Measurements from ENCODE around the gene PLEKHM2. TPM values are rescaled to one million over a fixed set of nuclear protein-coding genes. Genes with fewer than 3 reads are reported as not detected.

Gene PLEKHM2
- total RNA-seq, 2 experiments from 2014 or later, result 27.5 to 45.7 TPM

GRCh38 chr1:15739259-15739658 is 55.1 kb downstream of the PLEKHM2 start:
- Histone ChIP-seq H3K36me3 (ENCODE audit: insufficient read depth, low read length) (no peaks in the 10 kb centered on the region), H3K4me3 (ENCODE audit: low read depth, low read length, poor library complexity, severe bottlenecking) (no peak overlapping the region), H3K9me2 (ENCODE audit: insufficient read depth, low read length) (no peaks in the 10 kb centered on the region), H3K27ac (ENCODE audit: low read depth, low read length, poor library complexity, severe bottlenecking) (no peak overlapping the region), H3K9me3 (ENCODE audit: low read length) (no peaks in the 10 kb centered on the region), H3K79me2 (ENCODE audit: insufficient read depth, low read depth, low read length) (no peaks in the 10 kb centered on the region), H3K4me2 (ENCODE audit: low read length) (no peak overlapping the region), H4K20me1 (ENCODE audit: insufficient read depth, low read length) (no peaks in the 10 kb centered on the region), H2AFZ (ENCODE audit: low read length) (no peak overlapping the region), H3K4me1 (ENCODE audit: insufficient read depth, low read length, poor library complexity, severe bottlenecking) (no peaks in the 10 kb centered on the region)
- no peak for DNase-seq (ENCODE audit: low spot score)
- ChIA-PET POLR2A (interaction anchor here (0.6 kb wide), 1 partner anchor 186 kb away, joined by 3 read pairs; no protein-coding TSS in a partner anchor), CTCF (ENCODE audit: unreplicated experiment) (interaction anchor here (0.5 kb wide), 1 partner anchor 571 kb away, joined by 3 read pairs; no protein-coding TSS in a partner anchor)
- no peak for TF ChIP-seq EZH2phosphoT487 (IDR thresholded peaks at IDR 0.05; ENCODE audit: borderline replicate concordance, low read depth, low read length)
- TF ChIP-seq, protein P1, sequence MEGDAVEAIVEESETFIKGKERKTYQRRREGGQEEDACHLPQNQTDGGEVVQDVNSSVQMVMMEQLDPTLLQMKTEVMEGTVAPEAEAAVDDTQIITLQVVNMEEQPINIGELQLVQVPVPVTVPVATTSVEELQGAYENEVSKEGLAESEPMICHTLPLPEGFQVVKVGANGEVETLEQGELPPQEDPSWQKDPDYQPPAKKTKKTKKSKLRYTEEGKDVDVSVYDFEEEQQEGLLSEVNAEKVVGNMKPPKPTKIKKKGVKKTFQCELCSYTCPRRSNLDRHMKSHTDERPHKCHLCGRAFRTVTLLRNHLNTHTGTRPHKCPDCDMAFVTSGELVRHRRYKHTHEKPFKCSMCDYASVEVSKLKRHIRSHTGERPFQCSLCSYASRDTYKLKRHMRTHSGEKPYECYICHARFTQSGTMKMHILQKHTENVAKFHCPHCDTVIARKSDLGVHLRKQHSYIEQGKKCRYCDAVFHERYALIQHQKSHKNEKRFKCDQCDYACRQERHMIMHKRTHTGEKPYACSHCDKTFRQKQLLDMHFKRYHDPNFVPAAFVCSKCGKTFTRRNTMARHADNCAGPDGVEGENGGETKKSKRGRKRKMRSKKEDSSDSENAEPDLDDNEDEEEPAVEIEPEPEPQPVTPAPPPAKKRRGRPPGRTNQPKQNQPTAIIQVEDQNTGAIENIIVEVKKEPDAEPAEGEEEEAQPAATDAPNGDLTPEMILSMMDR (conservative IDR thresholded peaks at IDR 0.05; ENCODE audit: low read length), result no peak
- intact Hi-C loops (cut with micrococcal nuclease; ENCODE audit: unreplicated experiment), result no loop called here
- no TSS peak for BruUV-seq (replicated peaks)

DNA sequence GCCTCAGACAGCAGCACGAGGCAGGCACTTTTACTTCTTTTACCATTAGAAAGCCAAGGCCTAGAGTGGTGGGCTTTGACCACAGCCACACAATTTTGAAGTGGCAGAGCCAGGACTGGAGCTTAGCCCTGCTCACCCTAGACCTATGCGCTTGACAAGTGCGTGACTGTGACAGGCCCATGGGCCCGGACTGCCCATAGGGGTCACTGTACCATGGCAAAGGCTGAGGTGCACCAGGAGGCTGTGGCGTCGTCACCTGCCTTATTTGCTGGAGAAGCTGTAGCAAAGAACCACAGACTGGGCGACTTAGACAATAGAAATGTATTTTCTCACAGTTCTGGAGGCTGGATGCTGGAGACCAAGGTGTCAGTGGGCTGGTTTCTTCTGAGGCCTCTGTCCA is 55.6 kb downstream of the PLEKHM2 start:
- no peaks in the 10 kb centered on the region for H3K9me3 ChIP-seq (ENCODE audit: low read length)
- no peak overlapping the region for H3K4me3 ChIP-seq (ENCODE audit: low read depth, low read length, poor library complexity, severe bottlenecking)
- no peak overlapping the region for H2AFZ ChIP-seq (ENCODE audit: low read length)
- no peaks in the 10 kb centered on the region for H3K79me2 ChIP-seq (ENCODE audit: insufficient read depth, low read depth, low read length)
- TF ChIP-seq EZH2phosphoT487 (IDR thresholded peaks at IDR 0.05; ENCODE audit: borderline replicate concordance, low read depth, low read length), result no peak
- TF ChIP-seq, protein P1 (conservative IDR thresholded peaks at IDR 0.05; ENCODE audit: low read length), result peak; percentile 30
- H3K4me2 ChIP-seq (ENCODE audit: low read length), result no peak overlapping the region
- no peak overlapping the region for H3K27ac ChIP-seq (ENCODE audit: low read depth, low read length, poor library complexity, severe bottlenecking)
- intact Hi-C loops (cut with micrococcal nuclease; ENCODE audit: unreplicated experiment), result loop anchor here (2.0 to 5.0 kb wide), 3 partner anchors 213 to 307 kb away; partner anchors contain the start of gene DNAJC16
- POLR2A ChIA-PET, result no interaction called here
- no TSS peak for BruUV-seq (replicated peaks)
- H4K20me1 ChIP-seq (ENCODE audit: insufficient read depth, low read length), result no peaks in the 10 kb centered on the region
- H3K4me1 ChIP-seq (ENCODE audit: insufficient read depth, low read length, poor library complexity, severe bottlenecking), result no peaks in the 10 kb centered on the region
- H3K36me3 ChIP-seq (ENCODE audit: insufficient read depth, low read length), result no peaks in the 10 kb centered on the region
- no peak for DNase-seq (ENCODE audit: low spot score)
- no peaks in the 10 kb centered on the region for H3K9me2 ChIP-seq (ENCODE audit: insufficient read depth, low read length)
- CTCF ChIA-PET (ENCODE audit: unreplicated experiment), result interaction anchor here (0.5 kb wide), 1 partner anchor 571 kb away, joined by 3 read pairs; no protein-coding TSS in a partner anchor

Data from OCI-LY7 (cell line).